ENCODE measurements around the gene SBNO2. TPM values are rescaled to one million over a fixed set of nuclear protein-coding genes. Genes with fewer than 3 reads are reported as not detected.

Gene SBNO2
- total RNA-seq, 4 donors from 2014 or later: 33.1 to 208 (median 61.9) TPM

- no peak for DNase-seq (ENCODE audit: low spot score)
- no peak for TF ChIP-seq CTCF (IDR thresholded peaks at IDR 0.05)
- no peak for ATAC-seq (ENCODE audit: low FRiP score)
These were observed 9.2 kb downstream of the SBNO2 start for GRCh38 chr19:1164684-1165531.

- DNase-seq (ENCODE audit: low spot score) (no peak), ATAC-seq (ENCODE audit: low FRiP score) (no peak)
- no peak for TF ChIP-seq CTCF (IDR thresholded peaks at IDR 0.05)
These were observed 10.0 kb downstream of the SBNO2 start for GRCh38 chr19:1163934-1164683.

DNA sequence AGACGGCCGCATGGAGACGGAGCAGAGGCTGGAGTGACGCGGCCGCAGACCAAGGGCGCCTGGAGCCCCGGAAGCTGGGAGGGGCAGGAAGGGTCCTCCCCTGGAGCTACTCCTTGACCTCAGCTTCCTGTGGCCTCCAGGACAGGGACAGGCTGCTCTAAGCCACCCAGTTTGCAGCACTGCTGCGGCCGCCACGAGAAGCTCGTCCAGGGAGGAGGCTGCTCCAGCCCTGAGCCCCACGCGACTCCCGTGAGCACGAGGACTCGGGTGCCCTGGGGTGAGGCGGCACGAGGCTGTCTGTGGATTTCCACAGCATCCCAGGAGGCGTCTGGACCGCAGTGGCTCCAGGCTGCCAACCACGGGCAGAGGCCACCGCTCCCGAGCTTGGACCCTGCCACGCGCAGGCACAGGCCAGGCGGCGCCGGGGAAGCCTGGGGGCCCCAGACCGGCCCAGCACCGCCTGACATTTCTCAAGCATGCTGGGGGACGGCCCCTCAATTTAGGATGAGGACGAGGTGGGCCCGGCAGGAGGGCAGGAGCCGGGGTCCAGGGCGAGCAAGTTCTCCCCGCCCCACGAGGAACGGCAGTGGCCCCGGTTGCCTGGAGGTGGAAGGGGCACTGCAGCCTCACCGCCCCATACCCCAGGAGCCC, 10.7 kb downstream of the SBNO2 start:
- ATAC-seq (ENCODE audit: low FRiP score): no peak
- no peak for TF ChIP-seq CTCF (IDR thresholded peaks at IDR 0.05)
- no peak for DNase-seq (ENCODE audit: low spot score)

DNA sequence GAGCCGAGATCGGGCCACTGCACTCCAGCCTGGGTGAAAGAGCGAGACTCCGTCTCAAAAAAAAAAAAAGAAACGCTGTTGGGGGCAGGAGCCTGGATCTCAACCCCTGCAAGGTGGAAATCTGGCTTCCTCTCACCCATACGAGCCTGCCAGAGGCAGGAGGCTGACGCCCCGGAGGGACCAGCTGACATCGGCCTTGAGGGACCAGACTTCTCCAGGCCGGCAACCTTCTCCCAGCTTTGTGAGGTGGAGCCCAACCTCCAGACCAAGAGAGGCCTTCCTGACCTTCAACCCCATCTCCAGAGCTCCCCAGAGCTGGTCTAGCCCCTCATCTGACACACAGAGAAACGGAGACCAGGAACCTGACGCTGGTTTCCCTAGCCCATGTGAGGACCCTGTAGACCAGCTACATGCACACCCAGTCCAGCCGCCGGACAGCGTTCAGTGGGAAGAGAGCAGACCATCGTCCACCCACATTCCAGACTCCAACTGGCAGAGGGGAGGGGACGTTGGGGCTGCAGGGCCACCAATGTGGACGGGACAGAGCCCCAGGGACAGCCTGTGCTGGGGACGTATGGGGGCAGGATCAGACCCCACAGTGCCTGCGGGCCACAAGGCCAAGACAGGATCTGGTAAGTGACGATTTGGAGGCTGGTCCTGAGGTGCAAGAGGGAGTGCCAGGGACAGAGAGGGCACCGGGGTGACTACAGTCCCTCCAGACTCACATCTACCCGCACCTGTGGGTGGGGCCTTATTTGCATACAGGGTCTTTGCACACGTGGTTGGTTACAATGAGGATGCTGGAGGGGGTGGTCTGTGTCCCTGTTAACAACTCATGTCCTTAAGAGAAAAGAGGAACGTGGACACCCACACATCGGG, 11.4 kb downstream of the SBNO2 start:
- DNase-seq (ENCODE audit: low spot score): no peak
- TF ChIP-seq CTCF (IDR thresholded peaks at IDR 0.05): no peak
- ATAC-seq (ENCODE audit: low FRiP score): no peak

- no peak for TF ChIP-seq CTCF (IDR thresholded peaks at IDR 0.05)
- ATAC-seq (ENCODE audit: low FRiP score) (peak; percentile 68), DNase-seq (ENCODE audit: low spot score) (no peak)
These were observed 12.4 kb downstream of the SBNO2 start for GRCh38 chr19:1161716-1162115.

DNA sequence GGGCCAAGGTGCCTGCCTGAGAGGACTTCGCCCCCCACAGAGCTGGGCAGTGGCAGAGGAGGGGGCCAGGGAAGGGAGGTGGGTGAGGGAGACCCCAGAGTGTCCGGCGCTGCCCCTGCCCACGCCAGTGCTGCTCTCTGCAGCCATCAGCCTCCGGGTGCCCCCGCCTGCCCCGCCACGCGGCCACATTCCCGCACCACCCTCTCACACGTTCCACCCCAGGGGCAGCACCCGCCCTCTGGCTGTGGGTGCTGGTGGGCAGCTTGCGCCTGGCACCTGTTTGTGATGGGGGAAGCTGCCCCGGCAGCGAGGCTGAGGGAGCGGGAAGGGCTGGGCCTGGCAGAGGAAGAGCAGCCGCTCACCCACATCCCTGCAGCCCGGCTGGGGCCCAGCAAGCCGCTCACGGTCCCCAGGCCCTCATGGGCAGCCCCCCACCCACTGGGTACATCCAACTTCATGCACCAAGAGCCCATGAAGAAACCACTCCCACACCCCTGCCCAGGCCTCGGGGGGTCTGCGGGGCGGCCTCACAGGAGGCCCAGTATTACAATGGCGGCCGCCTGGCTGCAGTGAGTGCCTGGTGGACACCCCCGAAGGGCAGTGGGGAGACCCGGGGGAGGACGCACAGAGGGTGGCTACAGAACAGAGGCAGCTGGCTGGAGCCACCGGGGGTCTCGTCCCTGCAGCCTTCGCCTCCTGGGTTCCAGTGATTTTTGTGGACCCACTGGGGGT, 14.0 kb downstream of the SBNO2 start:
- ATAC-seq (ENCODE audit: low FRiP score) (no peak), DNase-seq (ENCODE audit: low spot score) (no peak)
- no peak for TF ChIP-seq CTCF (IDR thresholded peaks at IDR 0.05)
